Kidney glomerular epithelial cell (primary cell): Measurements from ENCODE around the gene GMDS.
A peak's percentile ranks its signal among the peaks of the same experiment; 100 is the strongest.

Experiments
- DNase-seq: peaks from one replicate; lab custom pipeline; 2025; lab: John Stamatoyannopoulos, UW

The GMDS gene

DNA sequence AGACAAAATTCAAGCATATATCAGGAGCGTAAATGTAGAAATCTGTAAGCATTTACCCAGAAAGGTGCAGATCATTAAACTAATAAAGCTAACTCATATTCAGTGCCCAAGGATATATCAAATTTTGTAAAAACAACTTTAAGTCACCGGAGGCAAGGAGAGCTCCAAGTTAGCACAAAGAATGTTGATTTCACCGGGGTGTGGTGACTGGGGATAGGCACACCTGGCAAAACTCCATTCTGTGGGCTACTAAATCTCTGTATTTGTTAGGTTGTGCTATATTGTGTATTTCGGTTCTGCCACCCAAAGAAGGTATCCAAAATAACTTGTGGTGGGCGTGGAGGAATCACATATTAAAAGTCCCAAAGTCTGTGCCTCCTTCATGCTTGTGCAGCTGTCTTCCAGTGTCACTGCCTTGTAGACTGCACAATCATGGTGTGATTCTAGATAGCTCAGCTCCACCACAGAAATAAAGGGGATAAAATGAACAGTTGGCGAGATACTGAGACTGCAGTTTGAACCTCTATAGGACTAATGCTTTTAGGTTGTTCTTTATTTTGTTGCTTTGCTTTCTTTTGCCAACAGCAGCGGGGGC lies 111.6 kb downstream of the GMDS start:
- DNase-seq = no peak

GRCh38 chr6:2132916-2133315 lies 112.5 kb downstream of the GMDS start:
- no peak for DNase-seq

GRCh38 chr6:2132416-2132815 lies 113.0 kb downstream of the GMDS start:
- peak; percentile 62 for DNase-seq

DNA sequence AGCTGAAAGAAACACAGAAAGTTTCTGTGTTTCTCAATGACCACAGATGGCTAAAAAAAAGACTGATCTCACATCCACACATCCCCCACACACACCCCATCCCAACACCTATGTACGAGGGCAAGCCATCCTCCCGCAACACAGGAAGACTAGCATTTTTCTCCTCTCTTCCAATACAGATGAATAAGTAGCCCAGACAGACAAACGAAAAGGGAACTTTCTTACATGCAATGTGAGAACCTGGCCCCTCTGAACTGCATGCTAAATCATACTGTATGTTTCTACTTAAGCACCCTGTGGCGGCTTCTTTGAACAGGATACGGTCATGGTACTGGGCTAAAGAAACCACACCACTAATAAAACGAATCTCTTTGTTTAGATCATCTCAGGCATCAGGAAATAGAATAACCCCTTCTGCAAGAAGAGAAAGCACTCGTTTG lies 116.2 kb downstream of the GMDS start:
- DNase-seq = no peak

GRCh38 chr6:2127484-2127911 lies 117.9 kb downstream of the GMDS start:
- DNase-seq = no peak

DNA sequence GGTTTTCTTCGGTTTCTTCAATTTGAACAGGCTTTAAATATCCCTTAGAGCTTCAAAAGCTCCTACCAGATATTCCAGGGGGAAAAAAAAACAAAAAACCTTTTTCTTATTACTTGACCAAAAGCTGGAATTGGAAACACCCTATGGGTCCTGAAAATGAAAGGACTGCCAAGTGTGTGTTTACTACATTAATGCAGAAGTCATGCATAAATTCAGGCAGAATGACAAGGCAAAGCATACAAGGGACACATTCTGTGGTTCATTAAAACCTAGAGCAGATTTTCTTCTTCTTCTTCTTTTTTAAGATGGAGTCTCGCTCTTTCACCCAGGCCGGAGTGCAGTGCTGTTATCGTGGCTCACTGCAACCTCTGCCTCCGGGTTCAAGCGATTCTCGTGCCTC lies 119.1 kb downstream of the GMDS start:
- DNase-seq = no peak

- no peak for DNase-seq
These were observed 120.2 kb downstream of the GMDS start for GRCh38 chr6:2125158-2125557.

DNA sequence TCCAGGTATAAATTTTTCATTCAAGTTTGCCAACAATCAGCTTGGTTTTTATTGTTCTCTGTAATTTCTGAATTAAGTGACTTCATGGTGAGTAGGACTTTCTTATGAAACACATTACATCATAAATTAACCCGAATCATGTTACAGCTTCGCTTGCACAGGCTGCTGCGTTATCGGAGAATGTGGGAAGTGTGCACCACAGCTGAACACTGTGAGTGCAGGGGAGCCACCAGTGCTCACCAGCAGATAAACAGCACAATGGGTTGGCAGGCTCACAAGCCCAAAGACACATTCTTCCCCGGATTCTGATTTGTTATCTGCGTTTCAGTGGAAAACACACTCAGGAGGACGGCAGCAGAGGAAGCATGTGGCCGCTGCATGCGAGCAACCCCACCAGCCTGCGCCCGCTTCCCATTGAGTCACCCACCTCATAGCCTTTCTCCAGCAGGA lies 121.1 kb downstream of the GMDS start:
- no peak for DNase-seq

GRCh38 chr6:2120912-2121311 lies 124.5 kb downstream of the GMDS start:
- no peak for DNase-seq

GRCh38 chr6:2119275-2119674 lies 126.1 kb downstream of the GMDS start:
- no peak for DNase-seq

DNA sequence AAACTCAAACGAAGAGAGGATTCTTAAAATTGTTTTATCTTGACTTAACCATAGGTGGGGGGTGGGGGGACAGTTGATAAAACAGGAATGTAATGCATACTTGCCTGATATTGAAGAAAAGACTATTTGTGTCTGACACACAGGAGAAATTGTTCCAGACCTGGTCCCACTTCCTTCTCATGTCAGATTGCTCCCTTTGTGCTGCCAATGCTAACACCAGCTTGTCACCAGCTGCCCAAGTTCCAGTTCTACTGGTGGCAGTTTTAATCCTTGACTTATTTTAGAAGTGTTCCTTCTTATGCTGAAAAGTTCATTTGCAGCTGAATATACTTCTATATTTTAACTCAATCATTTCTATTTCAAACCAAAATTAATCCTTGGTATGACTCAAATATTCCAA lies 127.3 kb downstream of the GMDS start:
- DNase-seq = no peak

GRCh38 chr6:2117447-2117846 lies 128.0 kb downstream of the GMDS start:
- no peak for DNase-seq

- DNase-seq = no peak
These were observed 128.9 kb downstream of the GMDS start for GRCh38 chr6:2116496-2116895.

DNA sequence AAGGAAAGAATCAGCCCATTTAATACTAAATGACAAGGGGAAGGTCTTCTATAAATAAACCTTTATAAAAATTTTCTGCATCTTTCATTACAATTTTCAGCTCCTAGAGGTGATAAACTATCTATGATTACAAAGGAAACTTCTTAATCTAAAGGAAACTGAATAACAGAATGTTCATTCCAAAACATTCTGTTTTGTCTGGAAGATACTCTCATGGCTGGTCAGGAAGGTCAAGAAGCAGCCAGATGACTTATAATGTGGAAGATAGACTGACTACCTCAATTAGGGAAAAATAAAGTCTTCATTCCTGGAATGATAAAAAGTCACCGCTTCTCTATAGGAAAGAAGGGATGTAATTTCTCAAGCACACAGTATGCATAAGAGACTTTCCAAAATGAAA lies 131.3 kb downstream of the GMDS start:
- no peak for DNase-seq

GRCh38 chr6:2111162-2111677 lies 134.2 kb downstream of the GMDS start:
- peak; percentile 31 for DNase-seq

DNA sequence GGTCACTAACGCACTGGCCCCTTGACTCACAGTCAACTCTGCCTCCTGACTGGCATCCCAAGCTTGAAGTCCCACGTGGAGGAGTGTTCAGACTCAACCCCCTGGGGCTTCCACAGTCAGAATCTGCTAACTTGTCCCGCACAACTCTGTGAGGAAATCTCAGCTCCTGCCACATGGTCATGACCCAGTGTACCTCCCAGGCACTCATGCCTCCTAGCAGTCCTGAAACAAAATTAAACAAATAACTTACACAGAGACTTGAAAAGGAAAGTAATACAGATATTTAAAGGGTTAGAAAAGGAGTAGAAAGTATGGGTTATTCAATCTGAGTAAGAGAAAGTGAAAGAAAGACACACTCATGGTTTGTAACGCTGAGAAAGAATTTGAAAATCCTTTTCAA lies 134.9 kb downstream of the GMDS start:
- DNase-seq = peak; percentile 44

DNA sequence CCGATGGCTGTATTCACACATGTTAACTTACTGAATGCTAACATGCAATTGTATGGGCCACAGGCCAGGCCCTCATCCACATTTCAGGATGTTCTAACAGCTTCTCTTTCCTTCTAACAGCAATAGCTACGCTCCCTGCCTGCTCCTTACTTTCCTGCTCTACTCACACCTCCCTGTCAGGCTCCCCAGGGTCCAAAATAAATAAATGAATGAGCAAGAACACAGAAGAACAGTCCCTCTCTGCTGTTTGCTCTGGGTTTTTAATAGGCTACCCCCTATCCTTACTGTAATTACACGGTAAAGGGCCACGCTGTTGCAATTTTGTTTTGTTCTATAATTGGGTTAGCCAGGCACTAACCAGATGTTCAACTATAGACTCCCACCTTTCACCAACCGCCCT lies 135.6 kb downstream of the GMDS start:
- DNase-seq = no peak

DNA sequence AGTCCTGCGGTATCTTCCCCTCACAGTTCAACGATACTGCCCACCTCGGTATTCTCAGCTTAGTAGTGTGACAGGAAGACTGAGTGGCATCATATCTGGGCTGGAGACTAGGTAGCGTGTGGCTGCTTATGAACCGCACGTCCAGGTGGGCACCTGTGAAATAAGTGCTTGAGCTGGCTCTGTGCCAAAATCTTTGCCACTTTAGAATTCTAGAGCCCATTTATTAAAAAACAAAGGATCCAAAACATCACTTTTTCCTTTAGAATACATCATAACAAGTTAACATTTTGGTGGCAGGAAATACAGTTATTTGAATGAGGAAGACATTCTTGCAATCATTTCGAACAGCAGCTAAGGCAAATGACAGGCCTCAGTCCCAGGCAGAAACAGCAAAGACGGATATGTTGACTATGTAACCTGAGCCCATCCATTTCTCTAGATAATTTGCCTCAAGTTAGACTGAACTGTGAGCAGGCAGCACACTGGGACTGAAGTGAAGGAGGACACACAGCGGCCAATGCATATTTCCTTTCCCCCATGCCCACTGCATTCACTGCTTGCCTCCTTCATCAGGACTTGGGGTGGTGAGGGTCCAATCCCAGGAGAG lies 136.6 kb downstream of the GMDS start:
- no peak for DNase-seq

DNA sequence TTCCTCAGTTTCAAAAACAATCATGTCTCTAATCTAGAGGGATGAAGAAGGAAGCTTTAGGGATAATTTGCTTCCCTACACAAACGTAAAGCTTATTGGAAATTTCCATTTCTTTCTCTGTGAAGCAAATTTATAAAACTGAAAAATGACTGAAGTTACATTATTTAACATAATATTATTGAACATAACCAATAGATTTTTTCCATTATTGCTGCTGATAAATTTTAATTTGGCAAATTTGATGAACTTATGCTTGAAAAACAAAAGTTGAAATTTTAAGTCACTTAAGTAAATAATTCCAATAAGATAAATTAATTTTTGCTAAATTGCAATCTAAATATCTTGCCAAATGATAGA lies 140.9 kb downstream of the GMDS start:
- no peak for DNase-seq

DNA sequence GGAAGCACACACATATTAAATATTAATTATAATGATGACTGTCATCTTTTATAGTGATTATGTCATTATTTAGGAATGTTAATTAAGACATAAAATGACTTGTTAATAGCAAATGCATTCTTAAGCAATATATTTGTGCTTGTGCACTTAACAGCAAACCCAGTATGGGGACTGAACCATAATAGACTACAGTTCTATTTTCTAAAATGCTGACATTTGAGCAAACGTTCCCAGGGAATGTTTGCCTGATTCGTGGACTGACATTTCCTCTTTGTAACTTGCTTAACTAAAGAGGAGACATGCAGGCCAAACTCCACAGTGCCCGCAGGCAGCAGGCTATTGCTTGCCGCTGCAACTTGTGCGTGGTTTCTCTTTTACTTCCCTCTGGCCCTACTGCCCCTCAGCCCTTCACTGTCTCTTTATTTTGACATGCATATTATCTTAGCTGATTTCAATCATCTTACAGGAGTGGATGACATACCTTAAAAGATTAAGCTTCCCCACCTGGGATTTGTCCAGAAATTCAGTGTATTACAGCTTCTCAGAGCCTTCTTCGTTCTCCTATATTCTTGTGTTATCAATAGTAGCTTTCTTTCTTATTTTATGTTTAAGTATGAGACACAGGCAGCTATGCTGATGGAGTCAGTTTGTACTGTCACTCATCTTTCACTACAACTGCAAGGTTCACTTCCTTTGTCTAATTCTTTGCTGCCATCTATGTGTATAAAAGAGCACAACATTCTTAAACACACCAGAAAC lies 141.5 kb downstream of the GMDS start:
- DNase-seq = peak; percentile 85

GRCh38 chr6:2102966-2103365 lies 142.4 kb downstream of the GMDS start:
- DNase-seq = peak; percentile 71

GRCh38 chr6:2102316-2102883 lies 143.0 kb downstream of the GMDS start:
- DNase-seq = peak; percentile 55

DNA sequence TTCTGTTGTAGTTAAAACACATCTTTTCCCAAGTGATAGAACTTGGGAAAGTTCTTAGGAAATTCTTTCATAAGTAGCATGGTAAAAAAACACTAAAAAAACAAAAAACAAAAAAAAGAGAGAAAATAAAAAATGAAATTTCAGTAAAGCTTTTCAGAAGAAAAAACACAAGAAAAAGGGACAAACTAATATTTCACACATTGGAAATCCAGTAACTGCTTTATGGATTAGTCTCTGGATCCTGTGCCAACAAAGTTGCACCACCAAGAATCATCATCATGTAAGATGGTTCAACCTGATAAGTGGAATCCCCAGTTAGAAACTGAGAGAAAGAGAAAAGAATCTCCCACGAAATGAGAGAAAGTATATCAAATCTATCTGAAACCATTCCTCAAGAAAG lies 144.2 kb downstream of the GMDS start:
- DNase-seq = no peak
